HepG2 (cell line): ENCODE data around the gene TMEM131L. TPM values are rescaled to one million over a fixed set of nuclear protein-coding genes. Genes with fewer than 3 reads are reported as not detected.

Source experiments
- CAMTA2 ChIP-seq: sonication (generic); formaldehyde crosslinking; IDR thresholded peaks from 2 replicates; pipeline ENCODE4 v1.4.0; 2020; ENCODE audit warnings: mild to moderate bottlenecking, missing genetic modification reagents, borderline replicate concordance
- HOXA9 ChIP-seq: sonication (generic); formaldehyde crosslinking; IDR thresholded peaks from 2 replicates; pipeline ENCODE4 v1.8.1; 2022; ENCODE audit warnings: missing genetic modification reagents, mild to moderate bottlenecking, moderate library complexity, borderline replicate concordance
- JUND ChIP-seq: sonication (generic); formaldehyde crosslinking; IDR thresholded peaks from 2 replicates; pipeline ENCODE4 v1.8.0; 2022; ENCODE audit warnings: mild to moderate bottlenecking, missing genetic modification reagents
- LCORL ChIP-seq, 2 experiments: fragments of 450-650 bp in 1 of 2; sonication (generic) in 1 of 2; formaldehyde crosslinking in 1 of 2; IDR thresholded peaks; 2 replicates each; pipeline versions ENCODE4 v1.5.0 to v1.6.1; 2017 to 2020; ENCODE audit warnings: antibody characterized with exemption in 1 of 2, missing genetic modification reagents in 1 of 2
- NFKB2 ChIP-seq: sonication (generic); formaldehyde crosslinking; IDR thresholded peaks from 2 replicates; pipeline ENCODE4 v1.4.0; 2020; ENCODE audit warnings: missing genetic modification reagents, borderline replicate concordance
- PHF8 ChIP-seq: sonication (generic); formaldehyde crosslinking; IDR thresholded peaks from 2 replicates; pipeline ENCODE4 v1.5.0; 2020; ENCODE audit warnings: missing genetic modification reagents
- TAF15 ChIP-seq: fragments of 200-400 bp; formaldehyde crosslinking; IDR thresholded peaks from one replicate; pipeline ENCODE4 v1.6.1; 2018; ENCODE audit warnings: mild to moderate bottlenecking, low read depth, low read length; ENCODE audit not compliant: poor library complexity, severe bottlenecking
- ZBTB8A ChIP-seq: sonication (generic); formaldehyde crosslinking; IDR thresholded peaks from 2 replicates; pipeline ENCODE4 v1.4.0; 2020; ENCODE audit warnings: mild to moderate bottlenecking, low read depth, missing genetic modification reagents, borderline replicate concordance
- ZNF431 ChIP-seq: sonication (generic); formaldehyde crosslinking; IDR thresholded peaks from 2 replicates; pipeline ENCODE4 v1.9.0; 2022; ENCODE audit warnings: missing genetic modification reagents, low read depth, mild to moderate bottlenecking, borderline replicate concordance
- ZNF432 ChIP-seq: sonication (generic); formaldehyde crosslinking; IDR thresholded peaks from 2 replicates; pipeline ENCODE4 v1.5.0; 2020; ENCODE audit warnings: missing genetic modification reagents, mild to moderate bottlenecking, borderline replicate concordance
- ZNF572 ChIP-seq: sonication (generic); formaldehyde crosslinking; IDR thresholded peaks from 2 replicates; pipeline ENCODE4 v1.5.1; 2020; ENCODE audit warnings: mild to moderate bottlenecking, missing genetic modification reagents
- ZNF607 ChIP-seq: sonication (generic); formaldehyde crosslinking; IDR thresholded peaks from 2 replicates; pipeline ENCODE4 v1.5.1; 2020; ENCODE audit warnings: missing genetic modification reagents, mild to moderate bottlenecking, borderline replicate concordance
- ZNF891 ChIP-seq: sonication (generic); formaldehyde crosslinking; IDR thresholded peaks from 2 replicates; pipeline ENCODE4 v1.5.0; 2020; ENCODE audit warnings: mild to moderate bottlenecking, missing genetic modification reagents
- polyA plus RNA-seq, 8 experiments: library from polyadenylated mRNA; depleted of rRNA in 3 of 8; stranded (reverse) in 7 of 8; unstranded in 1 of 8; fragments of >200 nt; fragmentation: Illumina TruSeq in 4 of 8; extraction: Trizol in 4 of 8; gene quantifications; 2 replicates each; pipeline versions ENCODE4 v1.2.1 to v1.2.3, GENCODE V29; 2011 to 2016; ENCODE audit warnings: low read depth in 4 of 8, missing spikeins in 1 of 8, mixed read lengths in 1 of 8; ENCODE audit not compliant: insufficient read depth in 1 of 8
- total RNA-seq, 5 experiments: library from RNA; depleted of rRNA; stranded (reverse); fragments of >200 nt; fragmentation: Illumina TruSeq; extraction: Trizol; gene quantifications; 2 replicates each; pipeline ENCODE4 v1.2.3, GENCODE V29; 2016; ENCODE audit warnings: low read depth in 1 of 5
- TF ChIP-seq, protein P1 (sequence below), 2 experiments: sonication (generic) in 1 of 2; formaldehyde crosslinking in 1 of 2; IDR thresholded peaks; 2 replicates each; pipeline versions ENCODE4 v1.4.0 to v1.6.1; 2018 to 2020; ENCODE audit warnings: missing genetic modification reagents in 2 of 2, borderline replicate concordance in 1 of 2, low read depth in 1 of 2, mild to moderate bottlenecking in 1 of 2, missing biosample characterization in 1 of 2
- TF ChIP-seq, protein P2 (sequence below): sonication (generic); formaldehyde crosslinking; IDR thresholded peaks from 2 replicates; pipeline ENCODE4 v1.4.0; 2020; ENCODE audit warnings: mild to moderate bottlenecking, missing genetic modification reagents
- TF ChIP-seq, protein P3 (sequence below): IDR thresholded peaks from 2 replicates; pipeline ENCODE4 v1.6.1; 2016; ENCODE audit warnings: low read depth, borderline replicate concordance
- TF ChIP-seq, protein P4 (sequence below): sonication (generic); formaldehyde crosslinking; IDR thresholded peaks from 2 replicates; pipeline ENCODE4; 2020; ENCODE audit warnings: missing genetic modification reagents, mild to moderate bottlenecking, borderline replicate concordance
- TF ChIP-seq, protein P5 (sequence below): sonication (generic); formaldehyde crosslinking; IDR thresholded peaks from 2 replicates; pipeline ENCODE4 v1.9.0; 2022; ENCODE audit warnings: missing genetic modification reagents, mild to moderate bottlenecking, borderline replicate concordance

Gene TMEM131L
- total and polyA plus RNA-seq, 2 of the 13 experiments (the other 11 are each of a cell fraction or from before 2014, with no cell fraction given): 2.2 to 4.5 TPM

DNA sequence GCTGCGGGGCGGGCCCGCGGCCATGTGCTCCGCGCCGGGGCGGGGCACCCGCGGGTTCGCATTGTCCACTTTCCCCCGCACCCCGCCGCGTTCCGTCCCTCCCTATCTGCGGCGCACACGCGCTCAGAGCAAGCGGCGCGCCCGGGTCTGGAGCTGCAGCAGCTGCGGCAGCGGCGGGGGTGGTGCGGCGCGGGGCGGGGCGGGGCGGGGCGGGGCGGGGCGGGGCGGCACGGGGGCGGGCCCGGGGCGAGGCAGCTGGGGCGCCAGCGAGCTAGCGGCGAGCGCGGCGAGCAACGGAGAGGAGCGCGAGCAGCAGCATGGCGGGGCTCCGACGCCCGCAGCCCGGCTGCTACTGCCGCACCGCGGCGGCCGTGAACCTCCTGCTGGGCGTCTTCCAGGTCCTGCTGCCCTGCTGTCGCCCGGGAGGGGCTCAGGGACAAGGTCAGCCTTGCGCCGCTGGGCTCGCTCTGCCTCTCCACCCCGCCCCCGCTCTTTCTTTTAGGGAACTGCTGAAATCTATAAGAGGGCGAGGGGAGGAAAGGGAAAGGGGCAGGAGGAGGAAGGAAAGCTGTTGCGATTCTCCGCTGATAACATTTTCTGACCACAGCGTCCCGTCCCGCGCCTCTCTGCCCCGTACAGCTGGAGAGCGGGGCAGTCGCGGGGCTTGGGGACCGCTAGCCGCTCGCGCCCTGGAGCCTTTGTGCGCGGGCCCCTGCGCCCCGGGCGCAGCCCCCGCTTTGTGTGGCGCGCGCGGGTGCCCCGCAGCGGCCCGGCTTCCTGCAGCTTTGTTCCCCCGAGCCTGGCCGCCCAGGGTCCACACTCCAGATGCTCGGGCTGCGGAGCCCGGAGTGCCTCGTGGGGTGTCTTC is at the start of gene TMEM131L (continued):
- TF ChIP-seq ZNF431 (CRISPR knock-in tag) (peak; percentile 62; the same call in 1 of the 2 replicates), ZBTB8A (CRISPR knock-in tag) (no peak), ZNF891 (CRISPR knock-in tag) (0 out of 2 replicates have a peak, but pooled peaks have one; percentile 5), JUND (CRISPR knock-in tag) (no peak), NFKB2 (CRISPR knock-in tag) (no peak), ZNF607 (CRISPR knock-in tag) (no peak), LCORL (IDR thresholded peaks at IDR 0.05) (no peak), LCORL (CRISPR knock-in tag; IDR thresholded peaks at IDR 0.05) (no peak; the same call in 1 of the 2 replicates), PHF8 (CRISPR knock-in tag) (peak; percentile 65), CAMTA2 (CRISPR knock-in tag) (no peak), HOXA9 (CRISPR knock-in tag) (peak; percentile 14; the same call in 1 of the 2 replicates), ZNF572 (CRISPR knock-in tag) (no peak), TAF15 (no peak), ZNF432 (CRISPR knock-in tag) (no peak)
- TF ChIP-seq, protein P1, sequence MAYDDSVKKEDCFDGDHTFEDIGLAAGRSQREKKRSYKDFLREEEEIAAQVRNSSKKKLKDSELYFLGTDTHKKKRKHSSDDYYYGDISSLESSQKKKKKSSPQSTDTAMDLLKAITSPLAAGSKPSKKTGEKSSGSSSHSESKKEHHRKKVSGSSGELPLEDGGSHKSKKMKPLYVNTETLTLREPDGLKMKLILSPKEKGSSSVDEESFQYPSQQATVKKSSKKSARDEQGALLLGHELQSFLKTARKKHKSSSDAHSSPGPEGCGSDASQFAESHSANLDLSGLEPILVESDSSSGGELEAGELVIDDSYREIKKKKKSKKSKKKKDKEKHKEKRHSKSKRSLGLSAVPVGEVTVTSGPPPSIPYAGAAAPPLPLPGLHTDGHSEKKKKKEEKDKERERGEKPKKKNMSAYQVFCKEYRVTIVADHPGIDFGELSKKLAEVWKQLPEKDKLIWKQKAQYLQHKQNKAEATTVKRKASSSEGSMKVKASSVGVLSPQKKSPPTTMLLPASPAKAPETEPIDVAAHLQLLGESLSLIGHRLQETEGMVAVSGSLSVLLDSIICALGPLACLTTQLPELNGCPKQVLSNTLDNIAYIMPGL (CRISPR knock-in tag; IDR thresholded peaks at IDR 0.05; ENCODE audit: borderline replicate concordance in 1 of 2, low read depth in 1 of 2): peak in 1 of 2 experiments; percentile 19; a peak in 2 of 4 replicates
- TF ChIP-seq, protein P2, sequence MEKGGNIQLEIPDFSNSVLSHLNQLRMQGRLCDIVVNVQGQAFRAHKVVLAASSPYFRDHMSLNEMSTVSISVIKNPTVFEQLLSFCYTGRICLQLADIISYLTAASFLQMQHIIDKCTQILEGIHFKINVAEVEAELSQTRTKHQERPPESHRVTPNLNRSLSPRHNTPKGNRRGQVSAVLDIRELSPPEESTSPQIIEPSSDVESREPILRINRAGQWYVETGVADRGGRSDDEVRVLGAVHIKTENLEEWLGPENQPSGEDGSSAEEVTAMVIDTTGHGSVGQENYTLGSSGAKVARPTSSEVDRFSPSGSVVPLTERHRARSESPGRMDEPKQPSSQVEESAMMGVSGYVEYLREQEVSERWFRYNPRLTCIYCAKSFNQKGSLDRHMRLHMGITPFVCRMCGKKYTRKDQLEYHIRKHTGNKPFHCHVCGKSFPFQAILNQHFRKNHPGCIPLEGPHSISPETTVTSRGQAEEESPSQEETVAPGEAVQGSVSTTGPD (CRISPR knock-in tag): no peak
- TF ChIP-seq, protein P3, sequence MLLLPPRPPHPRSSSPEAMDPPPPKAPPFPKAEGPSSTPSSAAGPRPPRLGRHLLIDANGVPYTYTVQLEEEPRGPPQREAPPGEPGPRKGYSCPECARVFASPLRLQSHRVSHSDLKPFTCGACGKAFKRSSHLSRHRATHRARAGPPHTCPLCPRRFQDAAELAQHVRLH: peak; percentile 22; the same call in 1 of the 2 replicates
- TF ChIP-seq, protein P4, sequence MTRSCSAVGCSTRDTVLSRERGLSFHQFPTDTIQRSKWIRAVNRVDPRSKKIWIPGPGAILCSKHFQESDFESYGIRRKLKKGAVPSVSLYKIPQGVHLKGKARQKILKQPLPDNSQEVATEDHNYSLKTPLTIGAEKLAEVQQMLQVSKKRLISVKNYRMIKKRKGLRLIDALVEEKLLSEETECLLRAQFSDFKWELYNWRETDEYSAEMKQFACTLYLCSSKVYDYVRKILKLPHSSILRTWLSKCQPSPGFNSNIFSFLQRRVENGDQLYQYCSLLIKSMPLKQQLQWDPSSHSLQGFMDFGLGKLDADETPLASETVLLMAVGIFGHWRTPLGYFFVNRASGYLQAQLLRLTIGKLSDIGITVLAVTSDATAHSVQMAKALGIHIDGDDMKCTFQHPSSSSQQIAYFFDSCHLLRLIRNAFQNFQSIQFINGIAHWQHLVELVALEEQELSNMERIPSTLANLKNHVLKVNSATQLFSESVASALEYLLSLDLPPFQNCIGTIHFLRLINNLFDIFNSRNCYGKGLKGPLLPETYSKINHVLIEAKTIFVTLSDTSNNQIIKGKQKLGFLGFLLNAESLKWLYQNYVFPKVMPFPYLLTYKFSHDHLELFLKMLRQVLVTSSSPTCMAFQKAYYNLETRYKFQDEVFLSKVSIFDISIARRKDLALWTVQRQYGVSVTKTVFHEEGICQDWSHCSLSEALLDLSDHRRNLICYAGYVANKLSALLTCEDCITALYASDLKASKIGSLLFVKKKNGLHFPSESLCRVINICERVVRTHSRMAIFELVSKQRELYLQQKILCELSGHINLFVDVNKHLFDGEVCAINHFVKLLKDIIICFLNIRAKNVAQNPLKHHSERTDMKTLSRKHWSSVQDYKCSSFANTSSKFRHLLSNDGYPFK (CRISPR knock-in tag): no peak
- TF ChIP-seq, protein P5, sequence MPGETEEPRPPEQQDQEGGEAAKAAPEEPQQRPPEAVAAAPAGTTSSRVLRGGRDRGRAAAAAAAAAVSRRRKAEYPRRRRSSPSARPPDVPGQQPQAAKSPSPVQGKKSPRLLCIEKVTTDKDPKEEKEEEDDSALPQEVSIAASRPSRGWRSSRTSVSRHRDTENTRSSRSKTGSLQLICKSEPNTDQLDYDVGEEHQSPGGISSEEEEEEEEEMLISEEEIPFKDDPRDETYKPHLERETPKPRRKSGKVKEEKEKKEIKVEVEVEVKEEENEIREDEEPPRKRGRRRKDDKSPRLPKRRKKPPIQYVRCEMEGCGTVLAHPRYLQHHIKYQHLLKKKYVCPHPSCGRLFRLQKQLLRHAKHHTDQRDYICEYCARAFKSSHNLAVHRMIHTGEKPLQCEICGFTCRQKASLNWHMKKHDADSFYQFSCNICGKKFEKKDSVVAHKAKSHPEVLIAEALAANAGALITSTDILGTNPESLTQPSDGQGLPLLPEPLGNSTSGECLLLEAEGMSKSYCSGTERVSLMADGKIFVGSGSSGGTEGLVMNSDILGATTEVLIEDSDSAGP (CRISPR knock-in tag): 0 out of 2 replicates have a peak, but pooled peaks have one; percentile 38
